H4 (cell line): ENCODE data around the gene TXNIP. TPM values are rescaled to one million over a fixed set of nuclear protein-coding genes. Genes with fewer than 3 reads are reported as not detected.

Experiments
- total RNA-seq: library from RNA; depleted of rRNA; stranded (reverse); fragments of >200 nt; shearing (Covaris generic); gene quantifications from 2 replicates; pipeline ENCODE4 v1.2.3, GENCODE V29; 2014; rRNA removed

TXNIP gene
- total RNA-seq, 1 experiment from 2014 or later = 102 TPM

Other genes with a start within 250 kb of the TXNIP start
- gene RNF115, start 172.5 kb downstream of the TXNIP start, total RNA-seq = 6.3 and 6.6 TPM in 2 replicates
- gene POLR3C, start 172.4 kb downstream of the TXNIP start, total RNA-seq = 30.1 and 34.9 TPM in 2 replicates
- gene NUDT17, start 150.9 kb downstream of the TXNIP start, total RNA-seq = 10.1 and 10.3 TPM in 2 replicates
- gene PIAS3, start 137.5 kb downstream of the TXNIP start, total RNA-seq = 10.2 and 12.8 TPM in 2 replicates
- gene ANKRD35, start 110.7 kb downstream of the TXNIP start, total RNA-seq = not detected in 2 replicates
- 0.08 and 0.27 TPM in 2 replicates for gene ITGA10, start 86.5 kb downstream of the TXNIP start, total RNA-seq
- gene PEX11B, start 77.9 kb downstream of the TXNIP start, total RNA-seq = 24.4 and 37.4 TPM in 2 replicates
- gene RBM8A, start 69.1 kb downstream of the TXNIP start, total RNA-seq = 335 and 394 TPM in 2 replicates
- 15.1 and 18.7 TPM in 2 replicates for gene LIX1L, start 38.6 kb downstream of the TXNIP start, total RNA-seq
- gene ANKRD34A, start 32.0 kb downstream of the TXNIP start, total RNA-seq = 0.54 and 0.70 TPM in 2 replicates
- gene POLR3GL, start 31.9 kb downstream of the TXNIP start, total RNA-seq = 16.9 and 21.2 TPM in 2 replicates
- not detected in 2 replicates for gene HJV, start 25.2 kb upstream of the TXNIP start, total RNA-seq
- 0.35 and 0.54 TPM in 2 replicates for gene NBPF10, start 148.2 kb upstream of the TXNIP start, total RNA-seq
- 12.8 and 17.2 TPM in 2 replicates for gene NOTCH2NLA, start 232.4 kb upstream of the TXNIP start, total RNA-seq